ENCODE results near the gene RPA3. TPM values are rescaled to one million over a fixed set of nuclear protein-coding genes. Genes with fewer than 3 reads are reported as not detected.

RPA3 gene
- total and polyA plus RNA-seq, 2 of the 13 experiments (the other 11 are each of a cell fraction or from before 2014, with no cell fraction given) = 38.3 to 154 TPM

GRCh38 chr7:7640221-7641128 is 77.9 kb downstream of the RPA3 start, which contains the start of gene UMAD1 (continued):
- TF ChIP-seq ZNF639 (CRISPR knock-in tag; conservative IDR thresholded peaks at IDR 0.05) (no peak), ZNF383 (CRISPR knock-in tag; IDR thresholded peaks at IDR 0.05; ENCODE audit: borderline replicate concordance) (no peak; the same call in 1 of the 2 replicates), ZNF138 (CRISPR knock-in tag; IDR thresholded peaks at IDR 0.05; ENCODE audit: low read depth) (no peak), ZNF670 (CRISPR knock-in tag; IDR thresholded peaks at IDR 0.05; ENCODE audit: borderline replicate concordance) (0 out of 2 replicates have a peak, but pooled peaks have one; percentile 52), MIER2 (CRISPR knock-in tag; IDR thresholded peaks at IDR 0.05) (no peak), IKZF4 (CRISPR knock-in tag; IDR thresholded peaks at IDR 0.05; ENCODE audit: borderline replicate concordance, low read depth, not compliant biosample characterization) (no peak), TFDP1 (CRISPR knock-in tag; IDR thresholded peaks at IDR 0.05; ENCODE audit: borderline replicate concordance) (peak; percentile 92), FOXK2 (IDR thresholded peaks at IDR 0.05) (peak; percentile 89), ZNF121 (CRISPR knock-in tag; IDR thresholded peaks at IDR 0.05) (no peak), DNMT1 (CRISPR knock-in tag; IDR thresholded peaks at IDR 0.05) (no peak), EED (CRISPR knock-in tag; IDR thresholded peaks at IDR 0.05) (no peak), ZNF770 (CRISPR knock-in tag; IDR thresholded peaks at IDR 0.05) (no peak; the same call in 1 of the 2 replicates), ZNF30 (CRISPR knock-in tag; IDR thresholded peaks at IDR 0.05) (no peak), THAP11 (CRISPR knock-in tag; IDR thresholded peaks at IDR 0.05) (peak; percentile 90), ZNF441 (CRISPR knock-in tag; IDR thresholded peaks at IDR 0.05; ENCODE audit: borderline replicate concordance) (no peak), KLF11 (CRISPR knock-in tag; IDR thresholded peaks at IDR 0.05) (no peak), ZNF850 (CRISPR knock-in tag; conservative IDR thresholded peaks at IDR 0.05) (no peak), MEF2D (CRISPR knock-in tag; IDR thresholded peaks at IDR 0.05) (0 out of 2 replicates have a peak, but pooled peaks have one; percentile 27), PHF21A (CRISPR knock-in tag; IDR thresholded peaks at IDR 0.05) (peak; percentile 78), ZNF580 (CRISPR knock-in tag; IDR thresholded peaks at IDR 0.05; ENCODE audit: borderline replicate concordance, low read depth) (no peak), NFKBIZ (CRISPR knock-in tag; IDR thresholded peaks at IDR 0.05) (no peak), ZNF280D (CRISPR knock-in tag; IDR thresholded peaks at IDR 0.05) (no peak)

Data from HepG2 (cell line).